ENCODE measurements around the gene ACAA1. TPM values are rescaled to one million over a fixed set of nuclear protein-coding genes. Genes with fewer than 3 reads are reported as not detected.

Gene ACAA1
- total and polyA plus RNA-seq, 9 of the 15 experiments (the other 6 are each of a cell fraction or from before 2014, with no cell fraction given) = 4.0 to 88.9 (median 57.2) TPM

DNA sequence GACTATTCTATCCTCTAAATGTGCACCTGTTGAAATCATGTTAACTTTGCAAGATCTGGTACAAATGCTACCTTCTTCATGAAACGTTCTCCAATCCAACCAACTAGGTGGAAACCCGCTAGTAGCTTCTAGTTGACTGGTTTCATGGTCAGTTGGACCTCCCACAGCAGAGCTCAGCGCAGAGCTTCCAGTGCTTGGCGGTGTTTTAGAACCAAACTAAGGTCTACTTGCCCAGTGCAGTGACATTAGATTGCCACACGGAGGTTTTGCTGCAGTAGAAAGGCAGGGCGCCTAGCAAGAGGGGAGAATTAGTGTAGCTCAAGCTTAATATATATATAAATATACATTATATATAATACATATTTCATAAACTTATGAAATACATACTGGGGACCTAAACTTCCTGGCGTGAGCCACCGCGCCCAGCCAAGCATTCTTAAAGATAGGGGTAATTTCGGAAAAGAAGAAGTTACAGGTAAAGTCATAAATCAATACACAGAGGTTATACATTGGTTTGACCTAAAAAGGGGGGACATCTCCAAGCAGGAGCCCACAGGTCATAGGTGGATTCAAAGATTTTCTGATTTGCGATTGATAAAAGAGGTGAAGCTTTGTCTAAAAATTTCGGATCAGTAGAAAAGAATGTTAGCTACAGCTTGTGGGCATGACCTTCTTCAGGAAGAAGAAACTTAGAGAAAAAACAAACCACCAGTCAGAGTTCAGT is 26.4 kb upstream of the ACAA1 start (continued):
- TF ChIP-seq, protein P1, sequence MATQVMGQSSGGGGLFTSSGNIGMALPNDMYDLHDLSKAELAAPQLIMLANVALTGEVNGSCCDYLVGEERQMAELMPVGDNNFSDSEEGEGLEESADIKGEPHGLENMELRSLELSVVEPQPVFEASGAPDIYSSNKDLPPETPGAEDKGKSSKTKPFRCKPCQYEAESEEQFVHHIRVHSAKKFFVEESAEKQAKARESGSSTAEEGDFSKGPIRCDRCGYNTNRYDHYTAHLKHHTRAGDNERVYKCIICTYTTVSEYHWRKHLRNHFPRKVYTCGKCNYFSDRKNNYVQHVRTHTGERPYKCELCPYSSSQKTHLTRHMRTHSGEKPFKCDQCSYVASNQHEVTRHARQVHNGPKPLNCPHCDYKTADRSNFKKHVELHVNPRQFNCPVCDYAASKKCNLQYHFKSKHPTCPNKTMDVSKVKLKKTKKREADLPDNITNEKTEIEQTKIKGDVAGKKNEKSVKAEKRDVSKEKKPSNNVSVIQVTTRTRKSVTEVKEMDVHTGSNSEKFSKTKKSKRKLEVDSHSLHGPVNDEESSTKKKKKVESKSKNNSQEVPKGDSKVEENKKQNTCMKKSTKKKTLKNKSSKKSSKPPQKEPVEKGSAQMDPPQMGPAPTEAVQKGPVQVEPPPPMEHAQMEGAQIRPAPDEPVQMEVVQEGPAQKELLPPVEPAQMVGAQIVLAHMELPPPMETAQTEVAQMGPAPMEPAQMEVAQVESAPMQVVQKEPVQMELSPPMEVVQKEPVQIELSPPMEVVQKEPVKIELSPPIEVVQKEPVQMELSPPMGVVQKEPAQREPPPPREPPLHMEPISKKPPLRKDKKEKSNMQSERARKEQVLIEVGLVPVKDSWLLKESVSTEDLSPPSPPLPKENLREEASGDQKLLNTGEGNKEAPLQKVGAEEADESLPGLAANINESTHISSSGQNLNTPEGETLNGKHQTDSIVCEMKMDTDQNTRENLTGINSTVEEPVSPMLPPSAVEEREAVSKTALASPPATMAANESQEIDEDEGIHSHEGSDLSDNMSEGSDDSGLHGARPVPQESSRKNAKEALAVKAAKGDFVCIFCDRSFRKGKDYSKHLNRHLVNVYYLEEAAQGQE (IDR thresholded peaks at IDR 0.05; ENCODE audit: borderline replicate concordance) = no peak
- TF ChIP-seq, protein P1 (CRISPR knock-in tag; IDR thresholded peaks at IDR 0.05; ENCODE audit: low read depth) = no peak
- TF ChIP-seq, protein P2, sequence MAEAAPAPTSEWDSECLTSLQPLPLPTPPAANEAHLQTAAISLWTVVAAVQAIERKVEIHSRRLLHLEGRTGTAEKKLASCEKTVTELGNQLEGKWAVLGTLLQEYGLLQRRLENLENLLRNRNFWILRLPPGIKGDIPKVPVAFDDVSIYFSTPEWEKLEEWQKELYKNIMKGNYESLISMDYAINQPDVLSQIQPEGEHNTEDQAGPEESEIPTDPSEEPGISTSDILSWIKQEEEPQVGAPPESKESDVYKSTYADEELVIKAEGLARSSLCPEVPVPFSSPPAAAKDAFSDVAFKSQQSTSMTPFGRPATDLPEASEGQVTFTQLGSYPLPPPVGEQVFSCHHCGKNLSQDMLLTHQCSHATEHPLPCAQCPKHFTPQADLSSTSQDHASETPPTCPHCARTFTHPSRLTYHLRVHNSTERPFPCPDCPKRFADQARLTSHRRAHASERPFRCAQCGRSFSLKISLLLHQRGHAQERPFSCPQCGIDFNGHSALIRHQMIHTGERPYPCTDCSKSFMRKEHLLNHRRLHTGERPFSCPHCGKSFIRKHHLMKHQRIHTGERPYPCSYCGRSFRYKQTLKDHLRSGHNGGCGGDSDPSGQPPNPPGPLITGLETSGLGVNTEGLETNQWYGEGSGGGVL (CRISPR knock-in tag; IDR thresholded peaks at IDR 0.05) = no peak
- TF ChIP-seq ZNF583 (CRISPR knock-in tag; IDR thresholded peaks at IDR 0.05) (no peak), SAP30 (IDR thresholded peaks at IDR 0.05; ENCODE audit: borderline replicate concordance, insufficient read depth, low read depth, low read length, poor library complexity, severe bottlenecking) (no peak), MEIS2 (IDR thresholded peaks at IDR 0.05; ENCODE audit: partially characterized antibody) (peak; percentile 58), SMAD3 (CRISPR knock-in tag; conservative IDR thresholded peaks at IDR 0.05) (no peak), PHB2 (IDR thresholded peaks at IDR 0.05; ENCODE audit: low read depth) (no peak), ZBTB34 (CRISPR knock-in tag; IDR thresholded peaks at IDR 0.05) (no peak), ZNF699 (CRISPR knock-in tag; IDR thresholded peaks at IDR 0.05; ENCODE audit: insufficient replicate concordance) (no peak)
- TF ChIP-seq, protein P3, sequence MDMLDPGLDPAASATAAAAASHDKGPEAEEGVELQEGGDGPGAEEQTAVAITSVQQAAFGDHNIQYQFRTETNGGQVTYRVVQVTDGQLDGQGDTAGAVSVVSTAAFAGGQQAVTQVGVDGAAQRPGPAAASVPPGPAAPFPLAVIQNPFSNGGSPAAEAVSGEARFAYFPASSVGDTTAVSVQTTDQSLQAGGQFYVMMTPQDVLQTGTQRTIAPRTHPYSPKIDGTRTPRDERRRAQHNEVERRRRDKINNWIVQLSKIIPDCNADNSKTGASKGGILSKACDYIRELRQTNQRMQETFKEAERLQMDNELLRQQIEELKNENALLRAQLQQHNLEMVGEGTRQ (CRISPR knock-in tag; IDR thresholded peaks at IDR 0.05) = no peak
- TF ChIP-seq, protein P4, sequence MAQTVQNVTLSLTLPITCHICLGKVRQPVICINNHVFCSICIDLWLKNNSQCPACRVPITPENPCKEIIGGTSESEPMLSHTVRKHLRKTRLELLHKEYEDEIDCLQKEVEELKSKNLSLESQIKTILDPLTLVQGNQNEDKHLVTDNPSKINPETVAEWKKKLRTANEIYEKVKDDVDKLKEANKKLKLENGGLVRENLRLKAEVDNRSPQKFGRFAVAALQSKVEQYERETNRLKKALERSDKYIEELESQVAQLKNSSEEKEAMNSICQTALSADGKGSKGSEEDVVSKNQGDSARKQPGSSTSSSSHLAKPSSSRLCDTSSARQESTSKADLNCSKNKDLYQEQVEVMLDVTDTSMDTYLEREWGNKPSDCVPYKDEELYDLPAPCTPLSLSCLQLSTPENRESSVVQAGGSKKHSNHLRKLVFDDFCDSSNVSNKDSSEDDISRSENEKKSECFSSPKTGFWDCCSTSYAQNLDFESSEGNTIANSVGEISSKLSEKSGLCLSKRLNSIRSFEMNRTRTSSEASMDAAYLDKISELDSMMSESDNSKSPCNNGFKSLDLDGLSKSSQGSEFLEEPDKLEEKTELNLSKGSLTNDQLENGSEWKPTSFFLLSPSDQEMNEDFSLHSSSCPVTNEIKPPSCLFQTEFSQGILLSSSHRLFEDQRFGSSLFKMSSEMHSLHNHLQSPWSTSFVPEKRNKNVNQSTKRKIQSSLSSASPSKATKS (CRISPR knock-in tag; IDR thresholded peaks at IDR 0.05) = no peak

Data from K562 (cell line).